ENCODE measurements around the gene LRRC41.
"Not testable (repeated sequence)": the region's sequence is repeated elsewhere in the genome, so short reads cannot be mapped to it uniquely, and the experiment has no call there.

Gene LRRC41

GRCh38 chr1:46303038-46303871, at the start of gene LRRC41, which contains the start of gene UQCRH:
Gene LRRC41 (minus strand): TSS chr1:46303616. CDS start chr1:46303322, 294 bp downstream.
Gene UQCRH (plus strand): TSS chr1:46303698. CDS start chr1:46303767, 69 bp downstream.
- DNase-seq: peak; percentile 94

GRCh38 chr1:46352363-46352762, 48.9 kb upstream of the LRRC41 start:
- no peak for DNase-seq

GRCh38 chr1:46345281-46345680, 41.9 kb upstream of the LRRC41 start:
- DNase-seq: no peak

GRCh38 chr1:46344481-46344880, 41.1 kb upstream of the LRRC41 start:
- DNase-seq: no peak

GRCh38 chr1:46343705-46344104, 40.3 kb upstream of the LRRC41 start:
- DNase-seq: no peak

GRCh38 chr1:46343351-46343695, 39.9 kb upstream of the LRRC41 start:
- DNase-seq: no peak

- DNase-seq: no peak
These were observed 39.4 kb upstream of the LRRC41 start for GRCh38 chr1:46342677-46343350.

- DNase-seq: no peak
These were observed 38.8 kb upstream of the LRRC41 start for GRCh38 chr1:46342084-46342656.

GRCh38 chr1:46341222-46342083, 38.0 kb upstream of the LRRC41 start:
- DNase-seq: no peak

GRCh38 chr1:46340404-46341221, 37.2 kb upstream of the LRRC41 start, which contains the start of gene NSUN4:
Gene NSUN4 (plus strand): TSS chr1:46340807. CDS start chr1:46340827, 20 bp downstream.
- peak; percentile 90 for DNase-seq

- not testable (repeated sequence) for DNase-seq
These were observed 34.0 kb upstream of the LRRC41 start for GRCh38 chr1:46337409-46337808.

GRCh38 chr1:46335081-46335480, 31.7 kb upstream of the LRRC41 start:
- no peak for DNase-seq

- no peak for DNase-seq
These were observed 30.6 kb upstream of the LRRC41 start for GRCh38 chr1:46334030-46334384.

- DNase-seq: no peak
These were observed 30.0 kb upstream of the LRRC41 start for GRCh38 chr1:46333300-46334029.

GRCh38 chr1:46331786-46332540, 28.5 kb upstream of the LRRC41 start:
- not testable (repeated sequence) for DNase-seq

GRCh38 chr1:46330381-46330780, 27.0 kb upstream of the LRRC41 start:
- not testable (repeated sequence) for DNase-seq

- DNase-seq: not testable (repeated sequence)
These were observed 26.4 kb upstream of the LRRC41 start for GRCh38 chr1:46329807-46330206.

GRCh38 chr1:46328182-46328581, 24.8 kb upstream of the LRRC41 start:
- DNase-seq: not testable (repeated sequence)

- DNase-seq: not testable (repeated sequence)
These were observed 22.1 kb upstream of the LRRC41 start for GRCh38 chr1:46325285-46326076.

All from stimulated activated CD4-positive, alpha-beta T cell treated with anti-CD3 and anti-CD28 coated beads, Interleukin-15, amount 100 ng/mL, for 24 hours (primary cell).